Activated T-helper 9 cell treated with anti-CD3 and anti-CD28 coated beads, Interleukin-2, amount 50 U/mL, for 16 hours (primary cell): ENCODE results near the gene VSX2.

Source experiments
- DNase-seq: peaks from one replicate; pipeline ENCODE4 v3.0.0-alpha.2; 2020; ENCODE audit warnings: low read depth

The VSX2 gene

GRCh38 chr14:74302634-74303569, 63.7 kb downstream of the VSX2 start, which contains the start of gene ABCD4:
ABCD4 (minus strand) TSS chr14:74302934; CDS start chr14:74302912, 22 bp downstream.
- peak; percentile 80 for DNase-seq

DNA sequence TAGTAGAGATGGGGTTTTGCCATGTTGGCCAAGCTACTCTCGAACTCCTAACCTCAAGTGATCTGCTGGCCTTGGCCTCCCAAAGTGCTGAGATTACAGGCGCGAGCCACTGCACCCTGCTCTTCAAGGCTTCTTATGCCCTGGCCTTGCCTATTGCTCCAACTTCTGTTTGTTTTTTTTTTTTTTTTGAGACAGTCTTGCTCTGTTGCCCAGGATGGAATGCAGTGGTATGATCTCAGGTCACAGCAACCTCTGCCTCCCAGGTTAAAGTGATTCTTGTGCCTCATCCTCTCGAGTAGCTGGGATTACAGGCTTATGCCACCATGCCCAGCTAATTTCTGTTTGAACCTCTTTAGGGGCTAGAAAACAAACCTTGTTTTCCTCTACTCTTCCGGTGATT, 69.4 kb downstream of the VSX2 start:
- DNase-seq = no peak

DNA sequence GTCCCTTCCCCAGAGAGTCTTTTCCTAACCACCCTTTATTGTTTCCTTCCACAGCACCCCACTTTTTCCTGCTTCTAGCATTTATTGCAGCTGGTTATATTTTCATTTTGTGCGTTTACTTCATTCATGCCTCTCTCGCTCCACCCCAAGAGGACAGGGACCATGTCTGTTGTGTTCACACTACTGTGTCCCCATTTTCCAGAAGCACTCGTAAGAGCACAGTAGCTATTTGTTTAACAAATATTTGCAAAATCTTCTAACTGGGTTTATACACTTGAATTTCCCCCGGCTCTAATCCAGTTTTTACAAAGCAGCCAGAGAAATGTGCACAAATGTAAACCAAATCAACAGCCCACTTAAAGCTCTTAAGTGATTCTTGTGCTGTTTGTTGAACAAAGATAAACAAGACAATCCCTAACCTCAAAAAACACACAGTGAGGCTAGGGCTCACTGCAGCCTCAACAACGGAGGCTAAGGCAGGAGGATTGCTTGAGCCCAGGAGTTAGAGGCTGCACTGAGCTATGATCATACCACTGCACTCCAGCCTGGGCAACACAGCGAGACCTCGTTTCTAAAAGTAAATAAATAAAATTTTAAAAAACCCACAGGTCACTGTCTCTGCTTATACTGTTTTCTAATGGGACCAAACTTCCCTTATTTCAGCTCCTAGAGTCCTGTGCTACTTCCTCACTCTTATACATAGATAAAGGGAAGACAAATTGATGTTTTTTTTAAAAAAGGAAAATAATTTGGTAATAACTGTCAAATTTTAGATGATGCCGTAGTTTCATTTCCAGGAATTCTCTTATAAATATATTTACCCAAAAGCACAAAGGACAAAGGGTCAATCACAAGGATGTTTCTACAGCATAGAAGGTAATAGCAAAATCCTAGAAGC, 70.1 kb downstream of the VSX2 start:
- no peak for DNase-seq

DNA sequence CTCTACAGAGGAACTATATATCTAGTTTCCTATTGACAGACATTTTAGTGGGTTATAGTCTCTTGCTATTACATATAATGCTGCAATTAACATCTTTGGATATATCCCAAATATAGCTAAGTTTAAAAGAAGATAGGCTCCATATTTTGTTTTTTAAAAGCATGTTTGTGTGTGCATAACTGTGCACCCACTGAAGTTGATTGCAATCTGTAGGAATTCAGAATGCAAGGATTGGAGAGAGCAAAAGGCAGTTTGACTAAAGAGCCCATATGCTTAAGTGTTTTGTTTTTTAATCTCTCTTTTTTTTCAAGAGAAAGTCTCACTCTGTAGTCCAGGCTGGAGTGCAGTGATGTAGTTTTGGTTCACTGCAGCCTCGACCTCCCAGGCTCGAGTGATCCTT, 72.9 kb downstream of the VSX2 start:
- DNase-seq = no peak
